Body of pancreas (tissue), 4 donors: Measurements from ENCODE around the gene SETD1A. TPM values are rescaled to one million over a fixed set of nuclear protein-coding genes. Genes with fewer than 3 reads are reported as not detected.

Experiments used
- ATAC-seq: fragments of 150-250 bp; one replicate; pipeline ENCODE4 v1.9.1; 2016
- DNase-seq, 4 donors: peaks; one replicate each; pipeline ENCODE4 v3.0.0-alpha.2; 2019
- H3K27ac ChIP-seq, 4 donors: fragments of 200-600 bp; sonication (generic); 1 replicate in 3 of 4; 2 replicates in 1 of 4; pipeline versions ENCODE4 v1.5.1 to v1.6.1; 2016 to 2019; ENCODE audit warnings: mild to moderate bottlenecking in 1 of 4, mixed read lengths in 1 of 4, moderate library complexity in 1 of 4
- H3K27me3 ChIP-seq, 2 donors: fragments of 200-600 bp; sonication (generic); one replicate each; pipeline ENCODE4 v1.6.0; 2016; ENCODE audit warnings: mild to moderate bottlenecking in 1 of 2
- H3K36me3 ChIP-seq, 2 donors: fragments of 200-600 bp; sonication (generic); replicated peaks in 1 of 2; 2 replicates each; pipeline ENCODE4 v1.5.1; 2016; ENCODE audit warnings: low read depth in 2 of 2; ENCODE audit not compliant: insufficient read depth in 1 of 2
- H3K4me1 ChIP-seq: fragments of 200-600 bp; sonication (generic); one replicate; pipeline ENCODE4 v1.6.0; 2016
- H3K4me3 ChIP-seq, 2 donors: fragments of 200-600 bp; sonication (generic); 1 replicate in 1 of 2; 2 replicates in 1 of 2; pipeline ENCODE4 v1.5.1; 2016 to 2019
- H3K9me3 ChIP-seq, 3 donors: fragments of 200-600 bp; sonication (generic); 1 replicate in 2 of 3; 2 replicates in 1 of 3; pipeline ENCODE4 v1.5.1; 2016
- CTCF ChIP-seq, 7 experiments: fragments of 450-650 bp in 4 of 7; fragments of 200-600 bp in 3 of 7; sonication (generic) in 3 of 7; IDR thresholded peaks; one replicate each; pipeline ENCODE4 v1.5.1; 2016 to 2019; ENCODE audit warnings: antibody characterized with exemption in 7 of 7
- POLR2A ChIP-seq, 3 donors: fragments of 450-650 bp; IDR thresholded peaks; one replicate each; pipeline ENCODE4 v1.6.1; 2016; ENCODE audit warnings: antibody characterized with exemption in 3 of 3, mild to moderate bottlenecking in 2 of 3
- WGBS, 2 donors: methylation state at CpG; one replicate each; pipeline ENCODE4 v1.1.5; 2017; 5-methylcytosine and 5-hydroxymethylcytosine counted together
- intact Hi-C: fragments of 100-400 bp; cut with DNase I; formaldehyde crosslinking; loops from one replicate; pipeline ENCODE4 v1.15.1; 2023
- total RNA-seq, 2 donors: library from RNA; depleted of rRNA; stranded (reverse); fragments of >200 nt; gene quantifications; one replicate each; pipeline ENCODE4 v1.1.0, GENCODE V29; 2016

SETD1A gene
- total RNA-seq, 2 donors from 2014 or later: 4.7 to 10.9 TPM

DNA sequence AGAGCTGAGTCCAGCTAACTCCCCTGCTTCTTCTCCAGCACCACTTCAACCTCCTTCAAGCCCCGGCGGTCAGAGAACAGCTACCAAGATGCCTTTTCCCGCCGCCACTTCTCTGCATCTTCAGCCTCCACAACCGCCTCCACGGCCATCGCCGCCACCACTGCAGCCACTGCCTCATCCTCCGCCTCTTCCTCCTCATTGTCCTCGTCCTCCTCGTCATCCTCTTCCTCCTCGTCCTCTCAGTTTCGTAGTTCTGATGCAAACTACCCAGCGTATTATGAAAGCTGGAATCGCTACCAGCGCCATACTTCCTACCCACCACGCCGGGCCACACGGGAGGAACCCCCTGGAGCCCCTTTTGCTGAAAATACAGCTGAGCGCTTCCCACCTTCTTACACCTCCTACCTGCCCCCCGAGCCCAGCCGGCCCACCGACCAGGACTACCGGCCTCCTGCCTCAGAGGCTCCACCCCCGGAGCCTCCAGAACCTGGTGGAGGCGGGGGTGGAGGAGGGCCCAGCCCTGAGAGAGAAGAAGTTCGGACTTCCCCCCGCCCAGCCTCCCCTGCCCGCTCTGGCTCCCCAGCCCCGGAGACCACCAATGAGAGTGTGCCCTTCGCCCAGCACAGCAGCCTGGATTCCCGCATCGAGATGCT, 7.1 kb downstream of the SETD1A start:
- 87 to 91% methylated on average over 26 to 29 of the region's 33 CpGs for WGBS, 2 donors

GRCh38 chr16:30965436-30965835, 7.9 kb downstream of the SETD1A start:
- TF ChIP-seq CTCF (IDR thresholded peaks at IDR 0.05) (no peak), POLR2A (IDR thresholded peaks at IDR 0.05) (no peak)

More for the DNA sequence above, 7.1 kb downstream of the SETD1A start:
- Histone ChIP-seq H3K27me3 (no peaks in the 10 kb centered on the region), H3K4me1 (peaks cover 2% of the 10 kb centered on the region), H3K4me3 (no peak overlapping the region), H3K36me3 (peaks cover 18 to 49% of the 10 kb centered on the region in 2 donors), H3K9me3 (no peaks in the 10 kb centered on the region), H3K27ac (no peak overlapping the region)
- intact Hi-C loops: no loop called here
- TF ChIP-seq CTCF (IDR thresholded peaks at IDR 0.05): no peak
- TF ChIP-seq POLR2A (IDR thresholded peaks at IDR 0.05): no peak
- ATAC-seq: no peak
- DNase-seq: no peak

DNA sequence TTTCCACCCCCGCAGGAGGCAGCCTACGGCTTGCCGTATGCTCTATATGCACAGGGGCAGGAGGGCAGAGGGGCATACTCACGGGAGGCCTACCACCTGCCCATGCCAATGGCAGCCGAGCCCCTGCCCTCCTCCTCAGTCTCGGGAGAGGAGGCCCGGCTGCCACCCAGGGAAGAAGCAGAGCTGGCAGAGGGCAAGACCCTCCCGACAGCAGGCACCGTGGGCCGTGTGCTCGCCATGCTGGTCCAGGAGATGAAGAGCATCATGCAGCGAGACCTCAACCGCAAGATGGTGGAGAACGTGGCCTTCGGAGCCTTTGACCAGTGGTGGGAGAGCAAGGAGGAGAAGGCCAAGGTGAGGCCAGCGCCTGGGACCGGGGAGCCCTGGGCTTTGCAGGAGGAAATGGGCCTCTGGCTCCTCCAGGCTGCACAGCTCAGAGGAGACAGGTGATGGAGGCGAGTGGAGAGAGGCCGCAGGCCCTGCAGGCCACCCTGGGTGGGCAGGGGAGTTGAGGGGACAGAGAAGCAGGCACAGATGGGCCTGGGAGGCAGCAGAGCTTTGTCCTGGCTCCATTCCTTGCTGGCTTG, 8.6 kb downstream of the SETD1A start:
- Histone ChIP-seq H3K27me3 (no peaks in the 10 kb centered on the region), H3K4me3 (no peak overlapping the region), H3K27ac (no peak overlapping the region), H3K9me3 (no peaks in the 10 kb centered on the region), H3K4me1 (no peaks in the 10 kb centered on the region), H3K36me3 (peaks cover 25 to 46% of the 10 kb centered on the region in 2 donors)
- intact Hi-C loops: no loop called here
- no peak for TF ChIP-seq CTCF (IDR thresholded peaks at IDR 0.05)
- no peak for TF ChIP-seq POLR2A (IDR thresholded peaks at IDR 0.05)
- DNase-seq (no peak), ATAC-seq (no peak)
- WGBS, 2 donors: 87 to 100% methylated on average over 10 to 19 of the region's 19 CpGs

More at GRCh38 chr16:30965436-30965835, 7.9 kb downstream of the SETD1A start:
- H3K4me3 ChIP-seq: no peak overlapping the region
- H3K36me3 ChIP-seq: peaks cover 18 to 47% of the 10 kb centered on the region in 2 donors
- no peaks in the 10 kb centered on the region for H3K9me3 ChIP-seq
- ATAC-seq (no peak), DNase-seq (no peak)
- no peak overlapping the region for H3K27ac ChIP-seq
- WGBS, 2 donors: 89% methylated on average over 9 to 15 of the region's 15 CpGs
- no peaks in the 10 kb centered on the region for H3K4me1 ChIP-seq
- intact Hi-C loops: no loop called here
- no peaks in the 10 kb centered on the region for H3K27me3 ChIP-seq

GRCh38 chr16:30967795-30968194, 10.2 kb downstream of the SETD1A start:
- Histone ChIP-seq H3K4me1 (no peaks in the 10 kb centered on the region), H3K36me3 (peaks cover 31 to 52% of the 10 kb centered on the region in 2 donors), H3K4me3 (no peak overlapping the region), H3K9me3 (no peaks in the 10 kb centered on the region), H3K27ac (no peak overlapping the region), H3K27me3 (no peaks in the 10 kb centered on the region)
- no peak for ATAC-seq
- TF ChIP-seq POLR2A (IDR thresholded peaks at IDR 0.05) (no peak), CTCF (IDR thresholded peaks at IDR 0.05) (no peak)
- intact Hi-C loops: no loop called here
- WGBS, 2 donors: 76 to 87% methylated on average over 4 of the region's 4 CpGs
- DNase-seq: no peak
